GM21423 (cell line): ENCODE measurements around the gene APP.

Experiments used
- ATAC-seq: cut with Tn5 transposase; IDR thresholded peaks from one replicate; pipeline ENCODE4 v1.9.1; 2021; ENCODE audit warnings: mild to moderate bottlenecking, moderate library complexity; ENCODE audit not compliant: unreplicated experiment

Gene APP

GRCh38 chr21:26130249-26130881 is 40.2 kb downstream of the APP start:
- no peak for ATAC-seq

- no peak for ATAC-seq
These were observed 42.7 kb downstream of the APP start for GRCh38 chr21:26127918-26128317.

GRCh38 chr21:26127073-26127814 is 43.3 kb downstream of the APP start:
- no peak for ATAC-seq

GRCh38 chr21:26126168-26126553 is 44.4 kb downstream of the APP start:
- ATAC-seq, result no peak

- no peak for ATAC-seq
These were observed 45.0 kb downstream of the APP start for GRCh38 chr21:26125433-26126167.

- ATAC-seq, result no peak
These were observed 45.7 kb downstream of the APP start for GRCh38 chr21:26124896-26125295.

- ATAC-seq, result no peak
These were observed 46.1 kb downstream of the APP start for GRCh38 chr21:26124421-26124833.

- ATAC-seq, result no peak
These were observed 47.6 kb downstream of the APP start for GRCh38 chr21:26123012-26123411.

GRCh38 chr21:26120828-26121227 is 49.7 kb downstream of the APP start:
- ATAC-seq, result no peak

- ATAC-seq, result no peak
These were observed 50.7 kb downstream of the APP start for GRCh38 chr21:26119906-26120305.

GRCh38 chr21:26118938-26119540 is 51.5 kb downstream of the APP start:
- ATAC-seq, result no peak

GRCh38 chr21:26117972-26118367 is 52.6 kb downstream of the APP start:
- ATAC-seq, result no peak

GRCh38 chr21:26117324-26117971 is 53.1 kb downstream of the APP start:
- ATAC-seq, result peak; percentile 56

- ATAC-seq, result no peak
These were observed 54.0 kb downstream of the APP start for GRCh38 chr21:26116456-26117011.

GRCh38 chr21:26115899-26116298 is 54.7 kb downstream of the APP start:
- no peak for ATAC-seq

GRCh38 chr21:26115305-26115704 is 55.3 kb downstream of the APP start:
- ATAC-seq, result no peak

GRCh38 chr21:26112975-26113374 is 57.6 kb downstream of the APP start:
- no peak for ATAC-seq

- no peak for ATAC-seq
These were observed 58.3 kb downstream of the APP start for GRCh38 chr21:26112127-26112742.

GRCh38 chr21:26110715-26111114 is 59.9 kb downstream of the APP start:
- no peak for ATAC-seq

GRCh38 chr21:26107429-26107828 is 63.1 kb downstream of the APP start:
- ATAC-seq, result no peak
